Left cardiac atrium (tissue), 4 donors: ENCODE data around the gene RSAD1. TPM values are rescaled to one million over a fixed set of nuclear protein-coding genes. Genes with fewer than 3 reads are reported as not detected.

Experiments used
- ATAC-seq, 2 donors: fragments of 200-7000 bp; cut with Tn5 transposase; one replicate each; pipeline ENCODE4 v1.9.1; 2020; ENCODE audit warnings: mild to moderate bottlenecking in 2 of 2, moderate library complexity in 2 of 2
- DNase-seq: peaks from one replicate; pipeline ENCODE4 v3.0.0-alpha.2; 2020
- intact Hi-C, 2 donors: fragments of 100-400 bp; cut with DNase I; formaldehyde crosslinking; loops; one replicate each; pipeline versions ENCODE4 v1.14.1 to v1.15.1; 2022 to 2023
- total RNA-seq, 2 donors: library from RNA; stranded (reverse); fragmentation: NEBNext Ultra II Directional; extraction: Animal tissue kit (Norgen Biotek cat#: 25700); gene quantifications; one replicate each; pipeline ENCODE4 v1.2.1, GENCODE V29; 2021
- donor health status: DM: no; HTN: yes; CAD: no.
- donor health status: DM: no; HTN: yes; CAD: no; lungs with severe emphysema.
- donor health status: DM: yes; HTN: yes; CAD: no.
- donor health status: Dilated cardiomyopathy.

The RSAD1 gene
- total RNA-seq, 2 donors from 2014 or later, result 31.6 to 38.8 TPM

DNA sequence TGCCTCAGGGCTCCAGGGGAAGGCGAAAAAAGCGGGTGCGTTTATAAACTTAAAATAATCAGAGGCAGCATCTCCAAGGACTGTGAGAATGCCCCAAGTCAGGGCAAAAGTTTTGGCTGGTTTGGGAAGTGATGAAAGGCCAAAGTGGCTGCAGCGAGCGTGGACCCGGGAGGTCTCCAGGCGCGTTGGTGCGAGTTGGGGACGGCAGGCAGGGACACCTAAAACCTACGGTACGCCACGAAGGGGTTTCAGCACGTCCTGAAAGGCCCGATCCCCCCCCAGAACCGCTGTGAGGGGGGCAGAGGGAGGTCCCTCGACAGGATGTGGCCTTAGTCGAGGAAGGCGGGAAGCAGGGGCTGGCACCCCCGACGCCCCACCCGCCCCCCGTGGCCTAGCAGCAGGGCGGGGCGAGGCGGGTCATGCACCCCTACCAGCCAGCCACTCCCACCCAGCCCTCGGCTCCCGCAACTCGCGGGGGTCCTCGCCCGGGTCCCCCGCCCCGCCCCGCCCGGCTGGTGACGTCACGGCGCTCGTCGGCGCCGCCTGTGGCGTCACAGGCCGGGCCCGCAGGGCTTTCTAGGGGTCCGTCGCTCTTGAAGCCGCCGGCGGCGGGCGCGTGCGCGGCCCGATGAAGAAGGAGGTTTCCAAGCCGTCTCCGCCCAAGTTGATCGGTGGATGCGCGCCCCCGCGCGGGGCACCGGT lies 29.4 kb downstream of the RSAD1 start, which contains the start of gene MYCBPAP:
TSS of gene MYCBPAP (plus strand) at position 569 of the 702 bp plus-strand sequence. CDS start 236 bp downstream, outside the sequence.
- intact Hi-C loops, result no loop called here
- DNase-seq, result peak; percentile 91
- peak; percentile 92 to 94 for ATAC-seq

DNA sequence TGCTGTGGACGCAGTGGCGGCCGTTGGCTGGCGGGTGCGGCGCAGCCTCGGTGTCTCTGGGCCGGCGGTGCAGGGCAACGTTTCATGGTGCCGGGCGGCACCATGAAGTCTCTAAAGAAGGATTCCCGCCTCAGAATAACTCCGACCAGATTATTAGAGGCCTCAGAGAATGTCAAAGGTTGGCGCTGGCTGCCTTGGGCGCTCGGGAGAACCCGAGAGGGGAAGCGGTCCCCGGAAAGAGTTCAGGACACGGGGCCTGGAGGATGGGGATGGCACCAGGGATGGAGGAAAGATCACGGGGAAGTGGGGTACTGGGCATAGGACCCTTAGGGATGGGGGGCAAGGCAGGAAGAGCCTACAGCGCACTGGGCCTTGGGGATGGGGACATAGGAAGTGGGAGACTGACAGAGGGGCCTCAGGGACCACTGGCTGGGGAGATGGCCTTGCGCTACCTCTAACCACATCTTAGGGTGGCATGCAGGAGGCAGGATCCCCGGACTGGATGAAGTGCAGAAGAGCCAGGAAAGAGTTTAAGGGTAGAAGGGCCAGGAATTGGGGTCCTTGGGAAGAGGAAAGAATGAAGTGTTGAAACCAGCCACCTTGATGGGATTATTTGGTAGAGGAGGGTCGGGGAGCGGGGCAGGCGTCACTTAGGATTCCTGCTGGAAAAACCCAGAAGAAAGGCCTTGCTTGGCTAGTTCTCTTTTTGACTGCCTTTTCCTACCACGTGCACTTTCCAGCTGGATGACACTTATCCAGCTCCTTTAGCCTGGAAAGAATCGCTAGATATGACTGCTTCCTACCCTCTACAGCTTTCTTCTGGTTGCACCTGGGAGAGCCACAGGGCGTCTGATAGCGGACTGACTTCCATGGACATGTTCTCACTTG lies 30.2 kb downstream of the RSAD1 start:
- intact Hi-C loops, result no loop called here
- DNase-seq (no peak), ATAC-seq (peak; percentile 5 to 9)

GRCh38 chr17:50511058-50511457 lies 32.4 kb downstream of the RSAD1 start:
- ATAC-seq (no peak), DNase-seq (no peak)
- intact Hi-C loops, result no loop called here

GRCh38 chr17:50513495-50513894 lies 34.8 kb downstream of the RSAD1 start:
- intact Hi-C loops, result no loop called here
- no peak for ATAC-seq
- no peak for DNase-seq

DNA sequence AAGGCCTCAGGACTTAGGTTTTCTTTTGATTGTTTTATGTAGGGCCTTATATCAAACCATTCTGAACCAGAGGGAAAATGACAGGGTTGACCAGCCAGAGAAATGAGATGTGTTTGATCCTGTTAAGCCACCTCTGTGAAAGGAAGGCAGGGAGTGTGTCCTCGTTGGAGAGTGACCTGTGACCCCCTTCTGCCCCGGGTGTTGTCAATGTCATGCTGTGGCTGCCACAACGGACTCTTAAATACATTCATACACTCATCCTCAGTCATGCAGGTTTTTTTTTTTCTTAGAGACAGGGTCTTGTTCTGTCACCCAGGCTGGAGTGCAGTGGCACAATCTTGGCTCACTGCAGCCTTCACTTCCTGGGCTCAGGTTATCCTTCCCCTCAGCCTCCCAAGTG lies 35.7 kb downstream of the RSAD1 start:
- DNase-seq (no peak), ATAC-seq (no peak)
- intact Hi-C loops, result no loop called here

DNA sequence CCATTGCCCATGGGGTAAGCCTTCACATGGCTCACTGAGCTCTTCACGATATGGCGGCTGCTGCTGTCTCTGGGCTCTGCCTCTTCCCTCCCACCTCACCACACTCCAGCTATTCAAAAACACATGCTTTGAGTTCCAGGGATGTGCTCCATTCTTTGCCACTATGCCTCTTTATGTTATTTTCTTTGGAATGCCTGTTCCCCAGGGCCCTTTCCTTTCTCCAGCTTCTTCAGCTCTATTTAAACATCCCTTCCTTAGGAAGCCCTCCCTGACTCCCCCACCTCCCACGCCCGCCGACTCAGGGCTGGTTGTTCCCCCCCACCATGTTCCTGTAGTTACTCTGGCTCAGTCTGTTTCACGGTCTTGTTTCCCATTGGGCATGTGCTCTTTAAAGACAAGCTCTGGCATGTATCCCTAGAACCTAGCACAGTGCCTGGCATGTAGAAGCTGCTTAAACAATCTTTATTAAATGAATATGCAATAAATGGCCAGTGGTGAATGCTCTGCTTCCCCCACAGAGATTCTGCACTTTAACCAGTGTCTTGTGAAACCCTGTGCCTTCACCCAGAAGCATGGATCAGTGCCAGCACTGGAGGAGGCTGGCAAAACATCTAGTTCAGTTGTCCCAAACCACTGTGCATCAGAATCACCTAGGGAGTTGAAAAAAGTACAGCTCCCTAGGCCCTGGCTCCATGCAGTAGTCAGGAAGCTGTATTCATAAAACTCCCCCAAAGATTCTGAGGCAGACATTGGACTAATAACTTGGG lies 36.5 kb downstream of the RSAD1 start:
- ATAC-seq (peak; percentile 50 to 74), DNase-seq (no peak)

GRCh38 chr17:50517011-50517410 lies 38.4 kb downstream of the RSAD1 start:
- intact Hi-C loops, result no loop called here
- DNase-seq (no peak), ATAC-seq (no peak)

More for the DNA sequence above, 36.5 kb downstream of the RSAD1 start:
- intact Hi-C loops, result no loop called here

DNA sequence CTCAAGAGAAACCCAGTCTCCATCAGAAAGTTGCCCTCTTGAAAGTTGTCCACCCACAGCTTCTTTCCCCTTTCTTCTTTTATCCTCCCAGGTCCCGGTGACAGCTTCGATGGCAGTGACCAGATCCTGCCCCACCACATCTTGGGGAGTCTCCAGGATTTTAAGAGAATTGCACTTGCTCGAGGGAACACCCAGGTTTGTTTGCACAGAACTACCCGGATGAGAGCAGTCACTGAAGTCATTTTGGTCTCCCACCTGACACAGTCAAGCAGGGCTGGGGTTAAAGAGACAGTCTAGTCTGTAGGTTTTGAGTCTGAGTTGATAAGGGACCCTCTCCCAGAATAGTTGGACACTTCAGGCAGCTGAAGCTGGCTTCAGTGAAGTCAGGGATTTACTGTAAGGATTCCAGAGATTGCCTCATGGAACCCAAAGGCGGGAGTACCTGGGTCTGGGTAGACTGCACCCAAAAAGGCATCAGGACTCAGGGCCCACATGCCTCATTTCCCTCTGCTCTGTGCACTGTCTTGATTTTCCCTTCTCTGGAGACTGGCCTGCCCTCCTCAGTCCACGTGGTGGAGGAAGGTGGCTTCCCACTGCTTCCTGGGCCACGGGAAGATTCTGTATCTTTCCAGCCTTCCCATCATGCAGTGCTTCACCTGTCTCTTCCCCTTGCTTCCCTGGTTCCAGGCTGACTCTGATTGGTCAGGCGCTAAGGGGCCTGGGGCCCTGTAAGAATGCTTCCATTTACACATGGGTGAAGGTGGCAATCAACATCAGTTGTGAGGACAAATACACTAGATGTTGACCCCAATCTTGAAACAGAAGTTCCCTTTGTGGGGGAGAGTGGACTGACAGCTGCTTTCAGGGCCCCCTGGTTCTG lies 39.1 kb downstream of the RSAD1 start:
- intact Hi-C loops, result no loop called here
- ATAC-seq (no peak), DNase-seq (no peak)

GRCh38 chr17:50518384-50519023 lies 39.8 kb downstream of the RSAD1 start:
- intact Hi-C loops, result no loop called here
- no peak for DNase-seq
- ATAC-seq, result no peak

- intact Hi-C loops, result no loop called here
- no peak for ATAC-seq
- DNase-seq, result no peak
Observed at GRCh38 chr17:50519141-50519834, 40.6 kb downstream of the RSAD1 start.

DNA sequence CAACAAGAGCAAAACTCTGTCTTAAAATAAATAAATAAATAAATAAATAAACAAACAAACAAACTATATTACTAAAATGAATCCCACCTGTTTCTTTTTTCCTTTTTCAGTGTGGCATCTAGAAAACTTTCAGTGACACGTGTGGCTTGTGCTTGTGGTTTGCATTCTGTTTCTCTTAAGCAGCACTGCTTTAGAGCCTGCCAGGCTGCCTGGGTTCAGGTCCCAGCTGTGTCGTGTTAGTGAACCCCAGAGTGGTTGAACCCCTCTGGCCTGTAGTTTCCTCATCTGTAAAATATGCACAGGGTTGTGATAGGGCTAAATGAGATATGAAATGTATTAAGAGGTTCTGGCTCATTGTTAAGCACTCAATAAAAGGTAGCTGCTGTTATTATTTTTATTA lies 41.8 kb downstream of the RSAD1 start:
- intact Hi-C loops, result no loop called here
- DNase-seq (no peak), ATAC-seq (no peak)

GRCh38 chr17:50521514-50521913 lies 42.9 kb downstream of the RSAD1 start:
- intact Hi-C loops, result no loop called here
- DNase-seq (no peak), ATAC-seq (no peak)

- intact Hi-C loops, result no loop called here
- ATAC-seq, result no peak
- no peak for DNase-seq
Observed at GRCh38 chr17:50522766-50523165, 44.1 kb downstream of the RSAD1 start.

- intact Hi-C loops, result no loop called here
- no peak for ATAC-seq
- DNase-seq, result no peak
Observed at GRCh38 chr17:50523208-50523607, 44.5 kb downstream of the RSAD1 start.

- intact Hi-C loops, result no loop called here
- DNase-seq, result no peak
Observed at GRCh38 chr17:50524838-50525237, 46.2 kb downstream of the RSAD1 start.

GRCh38 chr17:50527155-50527762 lies 48.6 kb downstream of the RSAD1 start:
- no peak for ATAC-seq
- intact Hi-C loops, result no loop called here
- DNase-seq, result no peak

More at GRCh38 chr17:50524838-50525237, 46.2 kb downstream of the RSAD1 start:
- ATAC-seq, result no peak

GRCh38 chr17:50527949-50528474 lies 49.4 kb downstream of the RSAD1 start:
- intact Hi-C loops, result no loop called here
- DNase-seq, result no peak
- no peak for ATAC-seq
